HG03039 (cell line): ENCODE data around the gene KIR3DL1.
"Not testable (repeated sequence)": the region's sequence is repeated elsewhere in the genome, so short reads cannot be mapped to it uniquely, and the experiment has no call there.

Experiments
- ATAC-seq: cut with Tn5 transposase; IDR thresholded peaks from one replicate; pipeline ENCODE4 v1.9.1; 2021; ENCODE audit warnings: mild to moderate bottlenecking, moderate library complexity; ENCODE audit not compliant: unreplicated experiment

Gene KIR3DL1

GRCh38 chr19:54806516-54806838 is 9.8 kb upstream of the KIR3DL1 start:
- ATAC-seq: no peak

GRCh38 chr19:54814571-54814970 is 1.7 kb upstream of the KIR3DL1 start:
- not testable (repeated sequence) for ATAC-seq

GRCh38 chr19:54817670-54818536 is 1.6 kb downstream of the KIR3DL1 start:
- no peak for ATAC-seq

- ATAC-seq: not testable (repeated sequence)
Observed at GRCh38 chr19:54824416-54824815, 8.1 kb downstream of the KIR3DL1 start.

- not testable (repeated sequence) for ATAC-seq
Observed at GRCh38 chr19:54825326-54825725, 9.1 kb downstream of the KIR3DL1 start.

- not testable (repeated sequence) for ATAC-seq
Observed at GRCh38 chr19:54828064-54828463, 11.8 kb downstream of the KIR3DL1 start.

- ATAC-seq: not testable (repeated sequence)
Observed at GRCh38 chr19:54832496-54832895, 16.2 kb downstream of the KIR3DL1 start, which contains the start of gene KIR2DS4. Gene KIR2DS4 (plus strand): TSS chr19:54832676.

GRCh38 chr19:54835126-54835525 is 18.9 kb downstream of the KIR3DL1 start:
- not testable (repeated sequence) for ATAC-seq

- ATAC-seq: not testable (repeated sequence)
Observed at GRCh38 chr19:54837522-54837921, 21.3 kb downstream of the KIR3DL1 start.

GRCh38 chr19:54843171-54843570 is 26.9 kb downstream of the KIR3DL1 start:
- ATAC-seq: not testable (repeated sequence)

GRCh38 chr19:54850061-54850640 is 33.9 kb downstream of the KIR3DL1 start, which contains the start of gene KIR3DL2:
Gene KIR3DL2 (plus strand): TSS chr19:54850443. CDS start chr19:54850476, 33 bp downstream.
- ATAC-seq: not testable (repeated sequence)

GRCh38 chr19:54850930-54851329 is 34.7 kb downstream of the KIR3DL1 start:
- no peak for ATAC-seq

- ATAC-seq: no peak
Observed at GRCh38 chr19:54851353-54851752, 35.1 kb downstream of the KIR3DL1 start.

GRCh38 chr19:54855241-54855640 is 39.0 kb downstream of the KIR3DL1 start:
- not testable (repeated sequence) for ATAC-seq

GRCh38 chr19:54858476-54858875 is 42.2 kb downstream of the KIR3DL1 start:
- ATAC-seq: not testable (repeated sequence)

- ATAC-seq: not testable (repeated sequence)
Observed at GRCh38 chr19:54859421-54859820, 43.2 kb downstream of the KIR3DL1 start.

- ATAC-seq: not testable (repeated sequence)
Observed at GRCh38 chr19:54863459-54863858, 47.2 kb downstream of the KIR3DL1 start.

GRCh38 chr19:54871696-54872095 is 55.4 kb downstream of the KIR3DL1 start:
- ATAC-seq: no peak

GRCh38 chr19:54873990-54874389 is 57.7 kb downstream of the KIR3DL1 start, which contains the start of gene FCAR:
Gene FCAR (plus strand): TSS chr19:54874235. CDS start chr19:54874290, 55 bp downstream.
- no peak for ATAC-seq

- no peak for ATAC-seq
Observed at GRCh38 chr19:54875506-54875905, 59.2 kb downstream of the KIR3DL1 start.

GRCh38 chr19:54877471-54877870 is 61.2 kb downstream of the KIR3DL1 start:
- no peak for ATAC-seq
